IMR-90 (cell line): ENCODE data around the gene SLCO3A1. TPM values are rescaled to one million over a fixed set of nuclear protein-coding genes. Genes with fewer than 3 reads are reported as not detected.

Source experiments
- ATAC-seq: fragments of 200-7000 bp; cut with Tn5 transposase; 2 replicates; pipeline ENCODE4 v1.9.1; 2020; ENCODE audit warnings: low read depth, mild to moderate bottlenecking, moderate library complexity
- BruUV-seq: library from RNA; stranded (reverse); fragments of 400-500 nt; replicated peaks from 2 replicates; lab custom pipeline; 2021; lab: Mats Ljungman, UMichigan
- CTCF ChIA-PET: fragments of 300-600 bp; formaldehyde crosslinking; extraction: SDS; loops from one replicate; lab custom pipeline; 2021; ENCODE audit warnings: antibody characterized with exemption; lab: Yijun Ruan, JAX
- POLR2A ChIA-PET: fragments of 300-600 bp; sonication (Branson Sonifier 250); formaldehyde crosslinking; loops from one replicate; lab custom pipeline; 2022; ENCODE audit warnings: antibody characterized with exemption; ENCODE audit not compliant: unreplicated experiment; lab: Charles Lee
- DNase-seq: peaks from one replicate; pipeline ENCODE4 v3.0.0; 2013
- H2AFZ ChIP-seq: replicated peaks from 2 replicates; pipeline ENCODE3; 2013; ENCODE audit warnings: low read length, mild to moderate bottlenecking; ENCODE audit not compliant: poor library complexity
- H2AK5ac ChIP-seq: 2 replicates; pipeline ENCODE4 v1.6.1; 2013; ENCODE audit warnings: low read depth, low read length, inconsistent platforms
- H2AK9ac ChIP-seq: replicated peaks from 2 replicates; pipeline ENCODE3; 2013; ENCODE audit warnings: mild to moderate bottlenecking, low read depth, low read length, moderate library complexity; ENCODE audit not compliant: poor library complexity
- H2BK120ac ChIP-seq: 2 replicates; pipeline ENCODE4 v1.6.1; 2013; ENCODE audit warnings: low read depth, low read length, inconsistent platforms
- H2BK15ac ChIP-seq: 3 replicates; pipeline ENCODE4 v1.6.1; 2013; ENCODE audit warnings: low read depth, low read length, inconsistent platforms
- H2BK20ac ChIP-seq: 2 replicates; pipeline ENCODE4 v1.6.1; 2013; ENCODE audit warnings: low read depth, mild to moderate bottlenecking, inconsistent platforms, low read length, moderate library complexity
- H2BK5ac ChIP-seq: 2 replicates; pipeline ENCODE4 v1.6.1; 2013; ENCODE audit warnings: mild to moderate bottlenecking, low read depth, low read length, inconsistent platforms; ENCODE audit not compliant: poor library complexity, severe bottlenecking
- H3K14ac ChIP-seq: replicated peaks from 2 replicates; pipeline ENCODE4 v1.6.1; 2013; ENCODE audit warnings: low read depth, low read length, inconsistent platforms
- H3K18ac ChIP-seq: 2 replicates; pipeline ENCODE4 v1.6.1; 2013; ENCODE audit warnings: low read depth, low read length, control low read depth
- H3K23ac ChIP-seq: 2 replicates; pipeline ENCODE4 v1.6.1; 2013; ENCODE audit warnings: low read depth, low read length, inconsistent platforms
- H3K27ac ChIP-seq: 2 replicates; pipeline ENCODE4 v1.5.1; 2013; ENCODE audit warnings: mild to moderate bottlenecking, control low read depth, low read length; ENCODE audit not compliant: insufficient read depth
- H3K27me3 ChIP-seq: 2 replicates; pipeline ENCODE4 v1.6.1; 2013; ENCODE audit warnings: low read length; ENCODE audit not compliant: control insufficient read depth, insufficient read depth
- H3K36me3 ChIP-seq: 2 replicates; pipeline ENCODE4 v1.6.1; 2013; ENCODE audit warnings: low read length, mixed read lengths; ENCODE audit not compliant: control insufficient read depth, insufficient read depth
- H3K4ac ChIP-seq: 2 replicates; pipeline ENCODE4 v1.6.1; 2013; ENCODE audit warnings: low read depth, low read length, inconsistent platforms
- H3K4me1 ChIP-seq: 2 replicates; pipeline ENCODE4 v1.6.1; 2013; ENCODE audit warnings: low read length, mixed read lengths; ENCODE audit not compliant: control insufficient read depth, insufficient read depth
- H3K4me2 ChIP-seq: 2 replicates; pipeline ENCODE4 v1.6.1; 2013; ENCODE audit warnings: low read depth, mild to moderate bottlenecking, control low read depth, low read length, moderate library complexity
- H3K4me3 ChIP-seq: 2 replicates; pipeline ENCODE4 v1.5.1; 2013; ENCODE audit warnings: low read depth, mild to moderate bottlenecking, control low read depth, low read length, moderate library complexity; ENCODE audit not compliant: insufficient read depth
- H3K56ac ChIP-seq: 2 replicates; pipeline ENCODE4 v1.6.1; 2013; ENCODE audit warnings: low read length, inconsistent platforms; ENCODE audit not compliant: insufficient read depth; ENCODE audit errors: extremely low read depth
- H3K79me1 ChIP-seq, 2 experiments: 2 replicates each; pipeline ENCODE4 v1.6.1; 2013; ENCODE audit warnings: low read length in 2 of 2, inconsistent platforms in 1 of 2, low read depth in 1 of 2
- H3K9ac ChIP-seq: 2 replicates; pipeline ENCODE4 v1.6.1; 2013; ENCODE audit warnings: low read depth, low read length, control low read depth
- H3K9me1 ChIP-seq: 2 replicates; pipeline ENCODE4 v1.6.1; 2013; ENCODE audit warnings: low read length, inconsistent platforms; ENCODE audit not compliant: insufficient read depth
- H3K9me3 ChIP-seq: 2 replicates; pipeline ENCODE4 v1.6.1; 2013; ENCODE audit warnings: low read length; ENCODE audit not compliant: control insufficient read depth, insufficient read depth
- H4K20me1 ChIP-seq: 2 replicates; pipeline ENCODE4 v1.6.1; 2013; ENCODE audit warnings: low read length, inconsistent platforms; ENCODE audit not compliant: insufficient read depth
- H4K5ac ChIP-seq: 2 replicates; pipeline ENCODE4 v1.6.1; 2013; ENCODE audit warnings: mild to moderate bottlenecking, low read depth, low read length, control low read depth
- H4K8ac ChIP-seq, 2 experiments: 2 replicates each; pipeline ENCODE4 v1.6.1; 2013; ENCODE audit warnings: low read depth in 2 of 2, low read length in 2 of 2, control low read depth in 1 of 2, inconsistent platforms in 1 of 2
- H4K91ac ChIP-seq: 2 replicates; pipeline ENCODE4 v1.6.1; 2013; ENCODE audit warnings: low read depth, low read length, inconsistent platforms; ENCODE audit not compliant: insufficient read depth
- BHLHE40 ChIP-seq: fragments of 150-350 bp; IDR thresholded peaks from 2 replicates; pipeline ENCODE4 v1.6.1; 2016; ENCODE audit warnings: mild to moderate bottlenecking, low read depth, low read length
- CEBPB ChIP-seq: IDR thresholded peaks from 2 replicates; pipeline ENCODE4 v1.6.1; 2012; ENCODE audit warnings: low read depth, low read length, improper control_type of control experiment
- CHD1 ChIP-seq: IDR thresholded peaks from 2 replicates; pipeline ENCODE4 v1.6.1; 2012; ENCODE audit warnings: low read depth, low read length, improper control_type of control experiment
- MAZ ChIP-seq: IDR thresholded peaks from 2 replicates; pipeline ENCODE4 v1.6.1; 2012; ENCODE audit warnings: low read depth, mild to moderate bottlenecking, low read length, improper control_type of control experiment, moderate library complexity, borderline replicate concordance
- MXI1 ChIP-seq: IDR thresholded peaks from 2 replicates; pipeline ENCODE4 v1.6.1; 2012; ENCODE audit warnings: low read depth, mild to moderate bottlenecking, low read length, moderate library complexity, borderline replicate concordance
- POLR2A ChIP-seq: IDR thresholded peaks from 2 replicates; pipeline ENCODE4 v1.6.1; 2012; ENCODE audit warnings: mild to moderate bottlenecking, low read depth, low read length
- RFX5 ChIP-seq: IDR thresholded peaks from 2 replicates; pipeline ENCODE4 v1.8.0; 2012; ENCODE audit warnings: low read depth, mild to moderate bottlenecking, low read length, moderate library complexity
- SMC3 ChIP-seq: fragments of 150-350 bp; IDR thresholded peaks from 2 replicates; pipeline ENCODE4 v1.6.1; 2016; ENCODE audit warnings: low read depth, mild to moderate bottlenecking, antibody characterized with exemption, low read length, moderate library complexity
- WGBS, 2 experiments: methylation state at CpG; one replicate each; pipeline versions ENCODE4 v1.1.5 to v1.1.7; 2013; ENCODE audit warnings: missing lambda C conversion rate in 2 of 2; ENCODE audit not compliant: insufficient read length in 1 of 2; ENCODE audit errors: extremely low coverage in 2 of 2; 5-methylcytosine and 5-hydroxymethylcytosine counted together
- dilution Hi-C: fragments of 300-500 bp; cut with HindIII; formaldehyde crosslinking; loops from one replicate; pipeline ENCODE4 v1.14.3; 2018; ENCODE audit warnings: low sequenced_read_pairs; ENCODE audit not compliant: unreplicated experiment
- in situ Hi-C: fragments of 300-500 bp; cut with MboI; formaldehyde crosslinking; loops from 3 replicates; pipeline ENCODE4 v1.14.3; 2019; ENCODE audit warnings: low sequenced_read_pairs, inconsistent platforms, mixed read lengths
- intact Hi-C: fragments of 100-400 bp; cut with micrococcal nuclease; formaldehyde crosslinking; loops from 2 replicates; pipeline ENCODE4 v1.10.0; 2022
- polyA plus RNA-seq, 3 experiments: library from polyadenylated mRNA; depleted of rRNA; stranded (reverse); fragments of >200 nt; gene quantifications; 2 replicates each; pipeline ENCODE4 v1.2.3, GENCODE V29; 2012; ENCODE audit warnings: low replicate concordance in 1 of 3
- total RNA-seq: library from RNA; depleted of rRNA; stranded (reverse); fragments of >200 nt; gene quantifications from 2 replicates; pipeline ENCODE4 v1.2.3, GENCODE V29; 2012
- TF ChIP-seq, protein P1 (sequence below): fragments of 150-350 bp; IDR thresholded peaks from 2 replicates; pipeline ENCODE4 v1.6.1; 2016; ENCODE audit warnings: low read depth, mild to moderate bottlenecking, low read length, moderate library complexity, borderline replicate concordance
- TF ChIP-seq, protein P2 (sequence below): fragments of 150-350 bp; IDR thresholded peaks from 2 replicates; pipeline ENCODE4 v1.6.1; 2017; ENCODE audit warnings: mild to moderate bottlenecking, antibody characterized with exemption, low read length, low read depth
- TF ChIP-seq, protein P3 (sequence below): conservative IDR thresholded peaks from 2 replicates; pipeline ENCODE4 v1.5.1; 2012; ENCODE audit warnings: mild to moderate bottlenecking, low read depth, low read length, improper control_type of control experiment

The SLCO3A1 gene
- total and polyA plus RNA-seq, 2 of the 4 experiments (the other 2 are of a cell fraction): 4.7 to 8.1 TPM

DNA sequence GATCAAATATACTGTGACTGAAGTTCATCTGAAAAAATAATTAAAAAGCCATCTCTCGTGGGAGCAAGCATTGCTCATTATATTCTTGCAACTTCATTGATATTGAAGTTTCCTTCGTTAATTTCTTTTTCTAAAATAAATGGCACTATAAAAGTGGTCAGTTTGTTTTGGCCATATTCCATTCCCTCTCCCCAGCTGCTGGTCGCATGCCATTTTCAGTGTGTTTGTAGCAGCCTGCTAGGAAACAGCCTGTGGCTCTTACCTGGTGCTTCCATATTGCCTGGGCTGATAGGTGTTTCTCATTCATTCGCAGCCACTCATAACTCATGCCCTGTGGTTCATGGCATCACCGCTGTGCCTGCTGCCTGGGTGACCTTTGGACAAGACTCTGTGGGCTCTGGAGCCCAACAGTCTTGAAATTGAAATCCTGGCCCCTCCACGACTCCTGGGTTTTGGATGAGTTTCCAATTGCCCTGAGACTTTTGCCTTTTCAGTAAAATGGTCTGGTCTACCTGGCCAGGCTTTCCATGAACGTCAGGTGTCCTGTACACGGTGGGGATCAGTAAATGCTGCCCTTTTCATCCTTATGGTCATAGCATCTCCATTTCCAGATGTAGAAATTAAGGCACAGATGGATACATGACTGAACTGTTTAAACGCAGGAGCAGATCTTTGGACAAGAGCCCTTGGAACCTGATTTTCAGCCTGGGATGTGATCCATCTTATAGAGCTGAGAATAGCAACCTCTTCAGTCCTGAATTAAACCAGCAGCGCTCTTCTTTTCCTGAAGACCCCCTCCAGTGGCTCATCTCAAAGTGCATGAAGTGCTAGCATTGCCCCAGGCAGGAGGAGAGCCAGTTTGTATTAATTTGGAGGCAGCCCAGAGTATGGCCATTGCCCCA, 69.4 kb downstream of the SLCO3A1 start:
- Histone ChIP-seq H3K4me2 (no peak overlapping the region), H3K56ac (no peak overlapping the region), H3K4ac (no peak overlapping the region), H3K18ac (no peak overlapping the region), H3K9me1 (no peaks in the 10 kb centered on the region; the same call in 1 of the 2 replicates), H3K14ac (no peak overlapping the region), H3K23ac (no peak overlapping the region), H4K20me1 (no peaks in the 10 kb centered on the region), H2BK15ac (no peak overlapping the region), H2AFZ (no peak overlapping the region), H4K5ac (no peak overlapping the region), H3K9ac (no peak overlapping the region), H3K27ac (no peak overlapping the region), H3K4me3 (no peak overlapping the region), H2AK9ac (no peak overlapping the region), H3K27me3 (no peaks in the 10 kb centered on the region), H2AK5ac (no peak overlapping the region), H3K4me1 (no peaks in the 10 kb centered on the region), H3K9me3 (no peaks in the 10 kb centered on the region), H4K91ac (no peak overlapping the region), H2BK20ac (no peak overlapping the region), H2BK5ac (no peak overlapping the region), H2BK120ac (no peak overlapping the region), H3K79me1 (no peaks in the 10 kb centered on the region; a peak in 1 of 4 replicates), H4K8ac (no peak overlapping the region), H3K36me3 (no peaks in the 10 kb centered on the region)
- 71% methylated on average over 2 of the region's 10 CpGs; no CpG with 5 or more reads in 1 of the 2 experiments for WGBS, 2 experiments
- ChIA-PET CTCF (interaction anchor here (0.7 kb wide), 1 partner anchor 40 kb away, joined by 3 read pairs; no protein-coding TSS in a partner anchor), POLR2A (no interaction called here)
- ATAC-seq (no peak), DNase-seq (no peak)
- no TSS peak for BruUV-seq
- dilution Hi-C loops: no loop called here
- in situ Hi-C loops: no loop called here
- intact Hi-C loops: no loop called here
- TF ChIP-seq, protein P1, sequence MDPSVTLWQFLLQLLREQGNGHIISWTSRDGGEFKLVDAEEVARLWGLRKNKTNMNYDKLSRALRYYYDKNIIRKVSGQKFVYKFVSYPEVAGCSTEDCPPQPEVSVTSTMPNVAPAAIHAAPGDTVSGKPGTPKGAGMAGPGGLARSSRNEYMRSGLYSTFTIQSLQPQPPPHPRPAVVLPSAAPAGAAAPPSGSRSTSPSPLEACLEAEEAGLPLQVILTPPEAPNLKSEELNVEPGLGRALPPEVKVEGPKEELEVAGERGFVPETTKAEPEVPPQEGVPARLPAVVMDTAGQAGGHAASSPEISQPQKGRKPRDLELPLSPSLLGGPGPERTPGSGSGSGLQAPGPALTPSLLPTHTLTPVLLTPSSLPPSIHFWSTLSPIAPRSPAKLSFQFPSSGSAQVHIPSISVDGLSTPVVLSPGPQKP: no peak
- TF ChIP-seq MXI1 (no peak), RFX5 (no peak), CHD1 (no peak), POLR2A (no peak), CEBPB (no peak), MAZ (no peak), SMC3 (no peak), BHLHE40 (no peak)
- TF ChIP-seq, protein P2, sequence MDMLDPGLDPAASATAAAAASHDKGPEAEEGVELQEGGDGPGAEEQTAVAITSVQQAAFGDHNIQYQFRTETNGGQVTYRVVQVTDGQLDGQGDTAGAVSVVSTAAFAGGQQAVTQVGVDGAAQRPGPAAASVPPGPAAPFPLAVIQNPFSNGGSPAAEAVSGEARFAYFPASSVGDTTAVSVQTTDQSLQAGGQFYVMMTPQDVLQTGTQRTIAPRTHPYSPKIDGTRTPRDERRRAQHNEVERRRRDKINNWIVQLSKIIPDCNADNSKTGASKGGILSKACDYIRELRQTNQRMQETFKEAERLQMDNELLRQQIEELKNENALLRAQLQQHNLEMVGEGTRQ: no peak
- TF ChIP-seq, protein P3, sequence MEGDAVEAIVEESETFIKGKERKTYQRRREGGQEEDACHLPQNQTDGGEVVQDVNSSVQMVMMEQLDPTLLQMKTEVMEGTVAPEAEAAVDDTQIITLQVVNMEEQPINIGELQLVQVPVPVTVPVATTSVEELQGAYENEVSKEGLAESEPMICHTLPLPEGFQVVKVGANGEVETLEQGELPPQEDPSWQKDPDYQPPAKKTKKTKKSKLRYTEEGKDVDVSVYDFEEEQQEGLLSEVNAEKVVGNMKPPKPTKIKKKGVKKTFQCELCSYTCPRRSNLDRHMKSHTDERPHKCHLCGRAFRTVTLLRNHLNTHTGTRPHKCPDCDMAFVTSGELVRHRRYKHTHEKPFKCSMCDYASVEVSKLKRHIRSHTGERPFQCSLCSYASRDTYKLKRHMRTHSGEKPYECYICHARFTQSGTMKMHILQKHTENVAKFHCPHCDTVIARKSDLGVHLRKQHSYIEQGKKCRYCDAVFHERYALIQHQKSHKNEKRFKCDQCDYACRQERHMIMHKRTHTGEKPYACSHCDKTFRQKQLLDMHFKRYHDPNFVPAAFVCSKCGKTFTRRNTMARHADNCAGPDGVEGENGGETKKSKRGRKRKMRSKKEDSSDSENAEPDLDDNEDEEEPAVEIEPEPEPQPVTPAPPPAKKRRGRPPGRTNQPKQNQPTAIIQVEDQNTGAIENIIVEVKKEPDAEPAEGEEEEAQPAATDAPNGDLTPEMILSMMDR: no peak
